ENCODE measurements around the gene CNFN.

The CNFN gene

GRCh38 chr19:42370626-42371175 is 19.4 kb downstream of the CNFN start:
- TF ChIP-seq MAX (IDR thresholded peaks at IDR 0.05) (no peak), CEBPB (IDR thresholded peaks at IDR 0.05) (no peak), USF1 (IDR thresholded peaks at IDR 0.05) (no peak), RAD21 (IDR thresholded peaks at IDR 0.05; ENCODE audit: low read depth) (no peak), YY1 (IDR thresholded peaks at IDR 0.05; ENCODE audit: low read depth) (no peak), ZBTB7A (IDR thresholded peaks at IDR 0.05; ENCODE audit: low read depth) (no peak), TAF1 (IDR thresholded peaks at IDR 0.05; ENCODE audit: low read depth) (no peak), EGR1 (IDR thresholded peaks at IDR 0.05) (no peak), FOXM1 (IDR thresholded peaks at IDR 0.05; ENCODE audit: borderline replicate concordance, low read depth) (no peak)

- TF ChIP-seq EGR1 (IDR thresholded peaks at IDR 0.05) (no peak), CEBPB (IDR thresholded peaks at IDR 0.05) (no peak), USF1 (IDR thresholded peaks at IDR 0.05) (no peak), RAD21 (IDR thresholded peaks at IDR 0.05; ENCODE audit: low read depth) (no peak), EP300 (IDR thresholded peaks at IDR 0.05; ENCODE audit: borderline replicate concordance) (no peak), MAX (IDR thresholded peaks at IDR 0.05) (no peak), TAF1 (IDR thresholded peaks at IDR 0.05; ENCODE audit: low read depth) (no peak), CREB1 (IDR thresholded peaks at IDR 0.05; ENCODE audit: low read depth) (no peak), FOXM1 (IDR thresholded peaks at IDR 0.05; ENCODE audit: borderline replicate concordance, low read depth) (no peak), TCF12 (IDR thresholded peaks at IDR 0.05; ENCODE audit: low read depth) (no peak), TEAD4 (IDR thresholded peaks at IDR 0.05) (no peak), YY1 (IDR thresholded peaks at IDR 0.05; ENCODE audit: low read depth) (no peak), ZBTB7A (IDR thresholded peaks at IDR 0.05; ENCODE audit: low read depth) (no peak), NFIC (IDR thresholded peaks at IDR 0.05) (no peak), REST (IDR thresholded peaks at IDR 0.05; ENCODE audit: low read depth) (no peak)
These were observed 20.0 kb downstream of the CNFN start for GRCh38 chr19:42370068-42370520.

- TF ChIP-seq EP300 (IDR thresholded peaks at IDR 0.05; ENCODE audit: borderline replicate concordance) (no peak), ZBTB7A (IDR thresholded peaks at IDR 0.05; ENCODE audit: low read depth) (no peak), TCF12 (IDR thresholded peaks at IDR 0.05; ENCODE audit: low read depth) (no peak), TAF1 (IDR thresholded peaks at IDR 0.05; ENCODE audit: low read depth) (no peak), NFIC (IDR thresholded peaks at IDR 0.05) (no peak), FOXM1 (IDR thresholded peaks at IDR 0.05; ENCODE audit: borderline replicate concordance, low read depth) (no peak), MAX (IDR thresholded peaks at IDR 0.05) (no peak), RAD21 (IDR thresholded peaks at IDR 0.05; ENCODE audit: low read depth) (no peak), CEBPB (IDR thresholded peaks at IDR 0.05) (no peak), YY1 (IDR thresholded peaks at IDR 0.05; ENCODE audit: low read depth) (no peak), REST (IDR thresholded peaks at IDR 0.05; ENCODE audit: low read depth) (no peak)
These were observed 20.5 kb downstream of the CNFN start for GRCh38 chr19:42369433-42370067.

GRCh38 chr19:42368765-42369164 is 21.3 kb downstream of the CNFN start:
- TF ChIP-seq REST (IDR thresholded peaks at IDR 0.05; ENCODE audit: low read depth) (no peak), CREB1 (IDR thresholded peaks at IDR 0.05; ENCODE audit: low read depth) (no peak), FOXM1 (IDR thresholded peaks at IDR 0.05; ENCODE audit: borderline replicate concordance, low read depth) (no peak), TCF12 (IDR thresholded peaks at IDR 0.05; ENCODE audit: low read depth) (no peak), MAX (IDR thresholded peaks at IDR 0.05) (no peak), YY1 (IDR thresholded peaks at IDR 0.05; ENCODE audit: low read depth) (no peak), RAD21 (IDR thresholded peaks at IDR 0.05; ENCODE audit: low read depth) (no peak), NFIC (IDR thresholded peaks at IDR 0.05) (no peak), ZBTB7A (IDR thresholded peaks at IDR 0.05; ENCODE audit: low read depth) (no peak), EGR1 (IDR thresholded peaks at IDR 0.05) (no peak), CEBPB (IDR thresholded peaks at IDR 0.05) (no peak), USF1 (IDR thresholded peaks at IDR 0.05) (no peak), EP300 (IDR thresholded peaks at IDR 0.05; ENCODE audit: borderline replicate concordance) (no peak), TEAD4 (IDR thresholded peaks at IDR 0.05) (no peak), TAF1 (IDR thresholded peaks at IDR 0.05; ENCODE audit: low read depth) (no peak)
